Activated T-helper 2 cell treated with anti-CD3 and anti-CD28 coated beads, Interferon-gamma antibody, Interleukin-2, Interleukin-4, amounts not matched to agents 10 μg/mL and 5 μg/mL and 100 μg/mL, durations not matched to agents 14 hours and 24 hours and 36 hours (primary cell): ENCODE data around the gene PHTF2. TPM values are rescaled to one million over a fixed set of nuclear protein-coding genes. Genes with fewer than 3 reads are reported as not detected.
"Not testable (repeated sequence)": the region's sequence is repeated elsewhere in the genome, so short reads cannot be mapped to it uniquely, and the experiment has no call there.

Source experiments
- DNase-seq: peaks from one replicate; pipeline ENCODE4 v3.0.0; 2021; ENCODE audit warnings: low spot score
- H3K27ac Mint-ChIP-seq: one replicate; pipeline ENCODE4 v1.8.0; 2021; ENCODE audit warnings: mixed read lengths
- H3K27me3 Mint-ChIP-seq: one replicate; pipeline ENCODE4 v1.8.0; 2021; ENCODE audit warnings: low read depth, mixed read lengths
- H3K36me3 Mint-ChIP-seq: one replicate; pipeline ENCODE4 v1.8.0; 2021; ENCODE audit warnings: low read depth, mixed read lengths
- H3K4me1 Mint-ChIP-seq: one replicate; pipeline ENCODE4 v1.8.0; 2021; ENCODE audit warnings: low read depth, mixed read lengths
- H3K4me3 Mint-ChIP-seq: one replicate; pipeline ENCODE4 v1.8.0; 2021; ENCODE audit warnings: low read depth, mild to moderate bottlenecking, moderate library complexity, mixed read lengths
- H3K9me3 Mint-ChIP-seq: one replicate; pipeline ENCODE4 v1.8.0; 2021; ENCODE audit warnings: mixed read lengths
- intact Hi-C: fragments of 100-400 bp; cut with micrococcal nuclease; formaldehyde crosslinking; loops from one replicate; pipeline ENCODE4 v1.15.1; 2023
- total RNA-seq: library from RNA; stranded (reverse); gene quantifications from 2 replicates; pipeline ENCODE4 v1.2.3, GENCODE V29; 2022

The PHTF2 gene
- total RNA-seq, 1 donor from 2014 or later, result 31.8 TPM

DNA sequence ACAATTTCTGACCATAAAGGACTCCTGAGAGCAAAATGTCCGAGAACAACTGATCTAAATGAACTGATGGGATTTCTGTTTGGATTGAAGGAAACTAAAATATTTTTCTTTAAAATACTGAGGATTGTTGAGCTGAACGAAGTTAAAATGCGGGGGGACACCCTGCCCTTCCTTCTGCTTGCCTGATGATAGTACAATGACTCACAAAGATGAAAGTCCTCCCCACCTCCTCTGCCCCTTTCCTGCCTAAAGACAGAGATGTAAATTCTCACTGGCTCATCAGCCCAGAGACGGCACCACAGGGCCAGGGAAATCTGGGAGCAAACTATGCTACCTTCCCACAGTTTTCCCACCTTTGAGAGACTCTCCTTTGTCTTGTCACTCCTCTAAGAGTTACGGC, 180.6 kb downstream of the PHTF2 start:
- intact Hi-C loops, result no loop called here
- H3K27me3 Mint-ChIP-seq, result peaks cover 29% of the 10 kb centered on the region
- no peak overlapping the region for H3K27ac Mint-ChIP-seq
- H3K36me3 Mint-ChIP-seq, result no peaks in the 10 kb centered on the region
- peaks cover 15% of the 10 kb centered on the region for H3K4me1 Mint-ChIP-seq
- H3K4me3 Mint-ChIP-seq, result no peak overlapping the region
- no peaks in the 10 kb centered on the region for H3K9me3 Mint-ChIP-seq
- no peak for DNase-seq

DNA sequence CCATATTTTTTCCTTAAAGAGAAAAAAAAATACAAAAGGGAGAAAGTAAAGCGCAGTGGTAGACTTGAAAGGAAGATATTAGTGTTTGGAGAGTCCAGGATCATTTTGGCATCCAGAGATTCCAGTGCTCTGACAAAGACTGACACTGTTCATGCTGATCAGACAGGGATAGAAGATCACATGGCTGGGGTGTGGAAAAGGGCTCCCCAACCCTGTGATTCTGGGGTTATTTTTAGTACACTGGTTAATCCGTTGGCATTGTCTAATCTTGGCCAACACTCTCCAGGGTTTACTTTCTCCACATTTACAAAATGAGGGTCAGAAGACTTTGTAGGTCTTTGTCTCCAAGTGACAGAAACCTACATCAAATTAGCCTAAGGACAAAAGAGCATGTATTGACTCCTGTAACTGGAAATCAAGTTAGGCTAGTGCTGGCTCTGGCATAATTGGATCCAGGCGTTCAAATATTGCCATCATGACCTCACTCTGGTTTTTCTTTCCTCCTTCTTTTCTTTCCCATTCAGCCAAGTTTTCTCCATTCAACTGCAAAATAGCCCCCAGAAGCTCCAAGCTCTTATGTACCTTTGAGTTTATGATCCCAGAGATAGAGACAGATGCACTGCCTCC, 181.6 kb downstream of the PHTF2 start:
- Mint-ChIP-seq H3K4me1 (peaks cover 15% of the 10 kb centered on the region), H3K27ac (no peak overlapping the region), H3K9me3 (no peaks in the 10 kb centered on the region), H3K4me3 (no peak overlapping the region), H3K36me3 (no peaks in the 10 kb centered on the region), H3K27me3 (peaks cover 29% of the 10 kb centered on the region)
- DNase-seq, result no peak
- intact Hi-C loops, result no loop called here

DNA sequence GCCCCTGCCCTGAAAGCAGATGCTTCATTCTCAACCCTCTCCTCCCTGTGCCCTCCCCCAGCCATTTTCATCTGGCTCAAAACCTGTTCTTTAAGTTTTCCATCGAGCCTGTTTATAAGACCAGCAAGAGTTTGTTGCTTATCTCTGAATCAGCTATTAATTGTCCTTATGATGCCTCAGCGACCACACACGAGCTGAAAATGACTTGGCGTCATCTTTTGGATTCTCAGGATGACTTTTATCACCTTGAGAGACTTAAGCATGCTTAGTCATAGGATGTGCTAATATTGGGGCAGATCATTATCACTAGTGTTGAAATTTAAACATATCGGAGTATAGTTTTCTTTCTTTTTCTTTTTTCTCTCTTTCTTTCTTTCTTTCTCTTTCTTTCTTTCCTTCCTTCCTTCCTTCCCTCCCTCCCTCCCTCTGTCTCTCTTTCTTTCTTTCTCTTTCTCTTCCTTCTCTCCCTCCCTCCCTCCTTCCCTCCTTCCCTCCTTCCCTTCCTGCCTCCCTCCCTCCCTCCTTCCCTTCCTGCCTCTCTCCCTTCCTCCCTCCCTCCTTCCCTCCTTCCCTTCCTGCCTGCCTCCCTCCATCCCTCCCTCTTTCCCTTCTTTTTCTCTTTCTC, 184.5 kb downstream of the PHTF2 start:
- Mint-ChIP-seq H3K27ac (no peak overlapping the region), H3K36me3 (no peaks in the 10 kb centered on the region)
- DNase-seq, result no peak

DNA sequence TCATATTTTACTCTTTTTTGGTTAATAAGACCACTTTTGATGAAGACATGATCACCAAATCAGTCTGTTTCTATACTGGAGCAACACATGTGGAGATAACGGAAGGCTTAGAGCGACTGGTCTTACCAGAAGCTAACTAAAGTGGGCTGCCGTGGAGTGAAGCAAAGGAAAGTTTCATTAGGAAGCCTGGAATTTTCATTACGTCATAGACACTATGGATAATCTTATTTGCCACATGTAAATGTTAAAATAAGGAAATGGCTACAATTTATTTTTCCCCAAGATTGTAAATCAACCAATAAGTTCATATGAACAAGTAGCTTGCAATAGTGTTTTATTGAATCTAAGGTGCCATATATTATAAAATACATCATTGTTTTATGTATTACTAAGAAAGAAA, 185.4 kb downstream of the PHTF2 start:
- no peak overlapping the region for H3K4me3 Mint-ChIP-seq
- H3K27me3 Mint-ChIP-seq, result peaks cover 39% of the 10 kb centered on the region
- no peak overlapping the region for H3K27ac Mint-ChIP-seq
- no peaks in the 10 kb centered on the region for H3K9me3 Mint-ChIP-seq
- no peaks in the 10 kb centered on the region for H3K36me3 Mint-ChIP-seq
- intact Hi-C loops, result no loop called here
- no peak for DNase-seq
- peaks cover 15% of the 10 kb centered on the region for H3K4me1 Mint-ChIP-seq

More for the DNA sequence above, 184.5 kb downstream of the PHTF2 start:
- Mint-ChIP-seq H3K4me3 (no peak overlapping the region), H3K27me3 (peaks cover 37% of the 10 kb centered on the region), H3K4me1 (peaks cover 15% of the 10 kb centered on the region), H3K9me3 (no peaks in the 10 kb centered on the region)
- intact Hi-C loops, result no loop called here

DNA sequence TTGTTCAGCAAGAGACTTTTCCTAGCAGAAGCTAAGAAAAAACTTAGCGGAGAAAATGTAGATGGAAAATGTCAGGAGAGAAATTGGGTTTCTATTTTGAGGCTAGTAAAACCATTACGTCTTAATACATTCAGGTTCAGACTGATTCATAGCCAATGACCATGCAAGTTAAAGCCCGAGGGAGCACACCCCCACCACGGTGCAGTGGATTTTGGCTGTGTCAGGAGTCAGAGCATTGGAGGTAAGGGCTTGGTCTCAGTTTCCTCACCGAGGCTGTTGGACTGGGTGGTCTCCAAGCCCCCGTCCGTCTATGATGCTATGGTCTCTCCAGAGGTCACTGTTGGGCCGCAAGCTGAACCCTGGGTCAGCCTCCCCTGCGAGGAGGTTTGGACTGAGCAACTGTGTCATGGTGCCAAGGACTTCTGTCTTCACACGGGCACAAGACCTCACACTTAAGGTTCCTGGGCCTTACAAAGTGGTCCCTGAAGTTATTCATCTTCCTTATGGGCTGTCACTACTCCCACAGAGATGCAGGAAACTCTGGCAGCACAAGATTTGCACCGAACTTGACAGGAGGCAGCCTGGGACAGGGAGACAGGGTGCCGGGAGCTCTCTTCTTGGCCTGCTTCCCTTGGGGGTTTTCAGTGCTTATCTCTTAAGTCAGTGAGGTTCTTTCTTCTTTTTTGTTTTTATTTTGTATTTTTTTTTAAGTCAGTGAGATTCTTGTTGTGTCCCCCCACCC, 186.8 kb downstream of the PHTF2 start:
- no peak for DNase-seq
- Mint-ChIP-seq H3K27me3 (peaks cover 37% of the 10 kb centered on the region), H3K27ac (no peak overlapping the region), H3K4me1 (peaks cover 17% of the 10 kb centered on the region), H3K4me3 (no peak overlapping the region), H3K9me3 (no peaks in the 10 kb centered on the region), H3K36me3 (no peaks in the 10 kb centered on the region)
- intact Hi-C loops, result no loop called here

DNA sequence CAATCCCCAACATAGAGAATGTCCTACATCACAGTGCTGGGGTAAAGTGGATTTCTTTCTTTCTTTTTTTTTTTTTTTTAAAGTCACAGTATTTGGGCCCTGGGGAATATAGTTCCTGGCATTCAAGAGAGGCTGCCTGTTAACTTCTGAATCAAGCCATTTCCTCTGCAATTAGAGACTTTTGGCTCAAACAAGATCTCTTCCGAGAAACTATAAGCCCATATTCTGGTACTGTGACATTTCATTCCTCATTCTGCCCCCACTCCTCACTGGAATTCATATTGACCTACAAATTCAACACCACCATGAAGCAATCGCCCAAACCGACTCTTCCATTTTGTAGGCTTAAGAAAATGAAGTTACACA, 187.4 kb downstream of the PHTF2 start:
- Mint-ChIP-seq H3K4me3 (no peak overlapping the region), H3K4me1 (peaks cover 17% of the 10 kb centered on the region), H3K36me3 (no peaks in the 10 kb centered on the region), H3K27ac (no peak overlapping the region), H3K27me3 (peaks cover 32% of the 10 kb centered on the region), H3K9me3 (no peaks in the 10 kb centered on the region)
- DNase-seq, result no peak
- intact Hi-C loops, result no loop called here

DNA sequence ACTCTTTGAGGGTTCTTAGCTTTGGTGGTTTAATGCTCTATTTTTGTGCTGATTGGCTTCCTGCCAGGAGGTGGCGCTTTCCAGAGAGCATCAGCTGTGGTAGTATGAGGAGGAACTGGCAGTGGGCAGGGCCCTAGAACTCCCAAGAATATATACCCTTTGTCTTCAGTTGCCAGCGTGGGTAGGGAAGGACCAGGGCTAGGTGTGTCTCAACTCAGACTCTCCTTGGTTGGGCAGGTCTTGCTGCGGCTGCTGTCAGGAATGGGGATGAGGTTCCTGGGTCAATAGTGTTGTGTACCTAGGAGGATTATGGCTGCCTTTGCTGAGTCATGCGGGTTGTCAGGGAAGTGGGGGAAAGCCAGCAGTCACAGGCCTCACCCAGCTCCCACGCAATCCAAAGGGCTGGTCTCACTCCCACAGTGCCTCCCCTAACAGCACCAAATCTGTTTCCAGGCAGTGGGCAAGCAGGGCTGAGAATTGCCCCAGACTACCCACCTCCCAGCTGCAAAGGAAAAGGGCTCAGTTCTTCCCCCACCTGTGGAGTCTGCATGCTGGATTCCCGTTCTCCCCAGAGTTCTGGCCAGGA, 191.5 kb downstream of the PHTF2 start:
- Mint-ChIP-seq H3K4me3 (no peak overlapping the region), H3K27me3 (peaks cover 22% of the 10 kb centered on the region), H3K9me3 (no peaks in the 10 kb centered on the region), H3K27ac (no peak overlapping the region), H3K4me1 (peaks cover 4% of the 10 kb centered on the region), H3K36me3 (no peaks in the 10 kb centered on the region)
- DNase-seq, result no peak
- intact Hi-C loops, result no loop called here

DNA sequence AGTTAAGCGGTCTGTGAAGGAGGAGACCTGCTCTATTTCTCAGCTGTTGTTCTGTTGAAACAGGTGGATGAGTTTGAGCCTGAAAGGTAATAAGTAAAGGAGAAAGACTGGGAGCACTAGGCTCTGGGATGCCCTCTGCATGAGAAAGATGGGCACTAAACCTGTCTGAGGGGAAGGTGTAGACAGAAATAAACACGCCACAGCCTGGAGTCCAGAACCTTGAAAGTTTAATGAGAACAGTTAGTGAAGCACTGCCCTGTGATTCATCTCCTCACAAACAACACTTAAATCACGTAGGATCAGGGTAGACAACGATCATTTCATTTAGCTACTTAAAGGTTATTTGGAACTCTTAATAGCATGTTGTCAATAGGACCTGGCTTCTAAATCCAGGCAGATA, 193.1 kb downstream of the PHTF2 start:
- Mint-ChIP-seq H3K36me3 (no peaks in the 10 kb centered on the region), H3K27me3 (peaks cover 18% of the 10 kb centered on the region), H3K4me1 (peaks cover 4% of the 10 kb centered on the region), H3K9me3 (no peaks in the 10 kb centered on the region), H3K27ac (no peak overlapping the region), H3K4me3 (no peak overlapping the region)
- DNase-seq, result no peak
- intact Hi-C loops, result no loop called here

DNA sequence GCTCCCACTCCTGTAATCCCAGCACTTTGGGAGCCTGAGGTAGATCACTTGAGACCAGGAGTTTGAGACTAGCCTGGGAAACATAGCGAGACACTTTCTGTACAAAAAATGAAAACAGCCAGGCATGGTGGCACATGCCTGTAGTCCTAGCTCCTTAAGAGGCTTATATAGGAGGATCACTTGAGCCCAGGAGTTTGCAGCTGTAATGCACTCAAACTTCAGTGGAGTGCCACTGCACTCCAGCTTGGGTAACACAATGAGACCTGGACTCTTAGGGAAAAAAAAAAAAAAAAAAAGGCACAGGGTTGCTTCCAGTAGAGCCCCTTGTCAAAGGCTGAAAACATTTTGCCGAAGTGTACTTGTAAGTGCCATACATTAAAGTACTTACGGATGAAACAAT, 195.3 kb downstream of the PHTF2 start:
- no peak for DNase-seq
- Mint-ChIP-seq H3K27me3 (peaks cover 14% of the 10 kb centered on the region), H3K4me1 (peaks cover 4% of the 10 kb centered on the region), H3K27ac (no peak overlapping the region), H3K9me3 (no peaks in the 10 kb centered on the region), H3K4me3 (no peak overlapping the region), H3K36me3 (no peaks in the 10 kb centered on the region)
- intact Hi-C loops, result no loop called here

DNA sequence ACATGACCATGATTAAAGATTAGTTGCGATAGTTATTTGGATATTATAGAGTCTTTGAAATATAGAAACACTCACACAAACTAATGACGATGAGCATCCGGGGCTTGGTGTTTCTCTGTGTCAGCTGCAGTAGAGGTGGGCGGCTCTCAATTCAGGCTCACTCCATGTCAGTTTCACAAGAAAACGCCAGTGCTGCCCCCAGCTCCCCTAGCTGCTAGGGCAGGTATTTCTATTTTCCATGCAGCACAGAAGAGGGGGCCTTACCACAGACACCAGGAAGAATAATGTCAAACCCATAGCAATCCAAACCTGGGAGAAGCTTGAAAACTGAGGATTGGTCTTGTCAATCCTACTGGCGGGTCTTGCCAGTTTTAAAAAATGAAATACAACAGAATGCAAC, 197.1 kb downstream of the PHTF2 start:
- no peak for DNase-seq
- intact Hi-C loops, result no loop called here
- Mint-ChIP-seq H3K4me1 (no peaks in the 10 kb centered on the region), H3K27ac (no peak overlapping the region), H3K27me3 (peaks cover 8% of the 10 kb centered on the region), H3K9me3 (no peaks in the 10 kb centered on the region), H3K36me3 (no peaks in the 10 kb centered on the region), H3K4me3 (no peak overlapping the region)

DNA sequence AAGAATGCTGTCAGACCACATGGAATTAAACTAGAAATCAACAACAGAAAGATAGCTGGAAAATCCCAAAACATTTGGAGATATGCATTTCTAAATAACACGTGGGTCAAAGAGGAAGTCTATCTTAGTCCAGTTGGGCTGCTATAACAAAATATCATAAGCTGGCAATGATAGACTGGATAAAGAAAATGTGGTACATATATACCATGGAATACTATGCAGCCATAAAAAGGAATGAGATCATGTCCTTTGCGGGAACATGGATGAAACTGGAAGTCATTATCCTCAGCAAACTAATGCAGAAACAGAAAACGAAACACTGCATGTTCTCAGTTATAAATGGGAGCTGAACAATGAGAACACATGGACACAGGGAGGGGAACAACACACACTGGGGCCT, 200.6 kb downstream of the PHTF2 start:
- H3K4me1 Mint-ChIP-seq, DNase-seq, intact Hi-C loops: not testable (repeated sequence)

DNA sequence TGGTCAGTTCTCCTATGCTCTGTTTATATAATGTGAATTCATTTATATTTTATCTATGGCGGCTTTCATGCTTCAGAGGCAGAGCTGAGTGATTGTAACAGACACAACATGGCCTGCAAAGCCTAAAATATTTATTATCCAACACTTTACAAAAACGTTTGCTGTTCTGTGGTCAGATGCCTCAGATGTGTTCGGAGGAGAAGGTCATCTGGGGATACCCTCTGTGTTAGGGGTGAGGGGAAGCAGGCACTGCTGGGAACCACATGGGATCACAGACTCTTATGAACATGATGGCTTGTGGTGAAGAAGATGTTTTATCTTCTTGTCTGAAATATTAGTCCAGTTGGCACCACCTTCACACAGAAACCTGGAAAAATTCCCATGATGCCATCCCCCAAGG, 203.4 kb downstream of the PHTF2 start:
- intact Hi-C loops, result no loop called here
- Mint-ChIP-seq H3K36me3 (no peaks in the 10 kb centered on the region), H3K4me3 (no peak overlapping the region), H3K9me3 (no peaks in the 10 kb centered on the region), H3K4me1 (no peaks in the 10 kb centered on the region), H3K27me3 (peaks cover 2% of the 10 kb centered on the region), H3K27ac (no peak overlapping the region)
- DNase-seq, result no peak

More for the DNA sequence above, 200.6 kb downstream of the PHTF2 start:
- H3K9me3 Mint-ChIP-seq, H3K27ac Mint-ChIP-seq, H3K27me3 Mint-ChIP-seq, H3K4me3 Mint-ChIP-seq, H3K36me3 Mint-ChIP-seq: not testable (repeated sequence)

DNA sequence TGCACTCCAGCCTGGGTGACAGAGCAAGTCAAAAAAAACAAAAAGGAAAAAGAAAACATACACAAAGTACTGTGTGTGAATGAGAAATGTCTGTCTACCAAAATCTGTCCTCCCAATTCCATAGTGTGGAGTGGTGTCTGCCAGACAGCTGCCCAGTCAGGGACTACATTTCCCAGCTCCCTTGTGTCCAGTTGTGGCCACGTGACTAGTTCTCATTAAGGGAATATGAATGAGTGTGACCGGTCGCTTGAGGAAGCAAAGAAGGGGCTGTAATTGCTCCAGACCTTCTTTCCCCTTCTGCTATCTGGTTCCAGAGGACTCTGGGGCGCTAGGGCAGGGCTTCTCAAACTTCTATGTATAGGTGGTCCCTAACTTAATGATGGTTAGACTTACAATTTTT, 204.1 kb downstream of the PHTF2 start:
- no peak for DNase-seq
- Mint-ChIP-seq H3K27ac (no peak overlapping the region), H3K4me3 (no peak overlapping the region), H3K4me1 (no peaks in the 10 kb centered on the region), H3K9me3 (no peaks in the 10 kb centered on the region), H3K27me3 (no peaks in the 10 kb centered on the region), H3K36me3 (no peaks in the 10 kb centered on the region)
- intact Hi-C loops, result no loop called here
